Natural killer cell (primary cell): Measurements from ENCODE around the gene DNAH1. TPM values are rescaled to one million over a fixed set of nuclear protein-coding genes. Genes with fewer than 3 reads are reported as not detected.

Experiments used
- ATAC-seq, 3 donors: fragments of 150-1000 bp in 2 of 3; fragments of 200-7000 bp in 1 of 3; cut with Tn5 transposase; 1 replicate in 1 of 3; 2 replicates in 2 of 3; pipeline ENCODE4 v1.10.0; 2021; ENCODE audit warnings: mild to moderate bottlenecking in 2 of 3, moderate library complexity in 2 of 3
- DNase-seq, 2 donors: peaks; one replicate each; pipeline versions ENCODE4 v3.0.0 to v3.0.0-alpha.2; 2013 to 2021; ENCODE audit warnings: mixed read lengths in 1 of 2
- H3K27ac ChIP-seq: one replicate; pipeline ENCODE4 v1.5.1; 2013; ENCODE audit warnings: mild to moderate bottlenecking, low read length
- H3K27me3 ChIP-seq: one replicate; pipeline ENCODE4 v1.6.1; 2013; ENCODE audit warnings: low read length; ENCODE audit not compliant: control insufficient read depth, insufficient read depth
- H3K36me3 ChIP-seq: one replicate; pipeline ENCODE4 v1.6.1; 2013; ENCODE audit warnings: low read length; ENCODE audit not compliant: control insufficient read depth, insufficient read depth
- H3K4me1 ChIP-seq: one replicate; pipeline ENCODE4 v1.6.1; 2013; ENCODE audit warnings: low read length; ENCODE audit not compliant: control insufficient read depth, insufficient read depth
- H3K4me3 ChIP-seq: one replicate; pipeline ENCODE4 v1.5.1; 2013; ENCODE audit warnings: low read length
- H3K9me3 ChIP-seq: one replicate; pipeline ENCODE4 v1.6.1; 2013; ENCODE audit warnings: low read length; ENCODE audit not compliant: control insufficient read depth, insufficient read depth
- H3K27ac Mint-ChIP-seq, 2 donors: one replicate each; pipeline ENCODE4 v1.8.0; 2022; ENCODE audit warnings: mild to moderate bottlenecking in 2 of 2, mixed read lengths in 2 of 2, moderate library complexity in 1 of 2
- H3K27me3 Mint-ChIP-seq, 2 donors: one replicate each; pipeline ENCODE4 v1.8.0; 2022; ENCODE audit warnings: low read depth in 2 of 2, mixed read lengths in 2 of 2
- H3K36me3 Mint-ChIP-seq: one replicate; pipeline ENCODE4 v1.8.0; 2022; ENCODE audit warnings: mixed read lengths
- H3K4me1 Mint-ChIP-seq, 2 donors: one replicate each; pipeline ENCODE4 v1.8.0; 2022; ENCODE audit warnings: mixed read lengths in 2 of 2
- H3K4me3 Mint-ChIP-seq: one replicate; pipeline ENCODE4 v1.8.0; 2022; ENCODE audit warnings: mild to moderate bottlenecking, moderate library complexity, mixed read lengths
- H3K9me3 Mint-ChIP-seq, 2 donors: one replicate each; pipeline ENCODE4 v1.8.0; 2022; ENCODE audit warnings: mixed read lengths in 2 of 2
- WGBS: methylation state at CpG from one replicate; pipeline ENCODE4 v1.1.7; 2013; ENCODE audit warnings: missing lambda C conversion rate; ENCODE audit not compliant: insufficient coverage; 5-methylcytosine and 5-hydroxymethylcytosine counted together
- intact Hi-C: fragments of 100-400 bp; cut with micrococcal nuclease; formaldehyde crosslinking; loops from one replicate; pipeline ENCODE4 v1.14.2; 2022
- total RNA-seq, 4 donors: library from RNA; stranded (reverse); fragments of 120-200 nt in 1 of 4; gene quantifications; one replicate each; pipeline versions ENCODE4 v1.2.3 to v1.2.4, GENCODE V29; 2013 to 2022
- TF ChIP-seq, protein P1 (sequence below): fragments of 200-600 bp; IDR thresholded peaks from one replicate; pipeline ENCODE4 v1.8.0; 2022; ENCODE audit warnings: antibody characterized with exemption

The DNAH1 gene
- total RNA-seq, 3 donors from 2014 or later (not counting 1 experiment from before 2014, with no cell fraction given) = 72.3 to 81.7 (median 74.2) TPM

DNA sequence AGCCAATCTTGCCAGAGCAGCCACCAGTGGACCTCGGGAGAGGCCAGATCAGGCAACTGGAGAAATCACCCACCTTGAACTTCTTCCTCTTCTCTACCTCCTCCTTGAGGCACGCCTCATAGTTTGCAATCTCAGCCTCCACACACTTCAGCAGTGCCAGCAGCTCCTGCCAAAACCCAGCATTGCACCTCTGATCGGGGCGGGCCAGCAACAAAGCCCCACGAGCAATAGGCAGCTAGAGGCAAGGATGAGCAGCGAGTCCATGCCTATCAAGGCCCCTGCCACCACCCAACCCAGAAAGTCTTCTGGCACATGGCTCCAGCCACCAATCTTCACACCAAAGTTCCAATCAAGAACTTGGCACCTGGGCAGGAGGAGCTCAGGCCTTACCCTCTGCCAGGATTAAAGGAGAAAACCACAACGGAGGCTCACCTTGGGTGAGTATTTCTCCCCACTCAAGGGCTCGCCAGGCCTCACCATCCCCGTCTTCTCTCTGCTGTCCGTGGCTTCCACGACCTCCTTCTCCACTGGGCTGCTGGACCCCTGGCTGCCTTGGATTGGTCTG lies 86.7 kb downstream of the DNAH1 start:
- H3K4me1 Mint-ChIP-seq = peaks cover 0 to 11% of the 10 kb centered on the region in 2 donors
- H3K9me3 ChIP-seq = no peaks in the 10 kb centered on the region
- ATAC-seq (no peak), DNase-seq (no peak)
- no peak overlapping the region for H3K27ac Mint-ChIP-seq
- no peaks in the 10 kb centered on the region for H3K27me3 Mint-ChIP-seq
- H3K36me3 ChIP-seq = peaks cover 71% of the 10 kb centered on the region
- 97% methylated on average over 11 of the region's 11 CpGs for WGBS
- H3K36me3 Mint-ChIP-seq = no peaks in the 10 kb centered on the region
- H3K27ac ChIP-seq = no peak overlapping the region
- peaks cover 8% of the 10 kb centered on the region for H3K4me1 ChIP-seq
- no peak overlapping the region for H3K4me3 ChIP-seq
- H3K4me3 Mint-ChIP-seq = no peak overlapping the region
- intact Hi-C loops = no loop called here
- TF ChIP-seq, protein P1, sequence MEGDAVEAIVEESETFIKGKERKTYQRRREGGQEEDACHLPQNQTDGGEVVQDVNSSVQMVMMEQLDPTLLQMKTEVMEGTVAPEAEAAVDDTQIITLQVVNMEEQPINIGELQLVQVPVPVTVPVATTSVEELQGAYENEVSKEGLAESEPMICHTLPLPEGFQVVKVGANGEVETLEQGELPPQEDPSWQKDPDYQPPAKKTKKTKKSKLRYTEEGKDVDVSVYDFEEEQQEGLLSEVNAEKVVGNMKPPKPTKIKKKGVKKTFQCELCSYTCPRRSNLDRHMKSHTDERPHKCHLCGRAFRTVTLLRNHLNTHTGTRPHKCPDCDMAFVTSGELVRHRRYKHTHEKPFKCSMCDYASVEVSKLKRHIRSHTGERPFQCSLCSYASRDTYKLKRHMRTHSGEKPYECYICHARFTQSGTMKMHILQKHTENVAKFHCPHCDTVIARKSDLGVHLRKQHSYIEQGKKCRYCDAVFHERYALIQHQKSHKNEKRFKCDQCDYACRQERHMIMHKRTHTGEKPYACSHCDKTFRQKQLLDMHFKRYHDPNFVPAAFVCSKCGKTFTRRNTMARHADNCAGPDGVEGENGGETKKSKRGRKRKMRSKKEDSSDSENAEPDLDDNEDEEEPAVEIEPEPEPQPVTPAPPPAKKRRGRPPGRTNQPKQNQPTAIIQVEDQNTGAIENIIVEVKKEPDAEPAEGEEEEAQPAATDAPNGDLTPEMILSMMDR = no peak
- no peaks in the 10 kb centered on the region for H3K9me3 Mint-ChIP-seq
- H3K27me3 ChIP-seq = no peaks in the 10 kb centered on the region

GRCh38 chr3:52403271-52403841 lies 87.2 kb downstream of the DNAH1 start:
- Mint-ChIP-seq H3K36me3 (no peaks in the 10 kb centered on the region), H3K9me3 (no peaks in the 10 kb centered on the region), H3K27me3 (no peaks in the 10 kb centered on the region), H3K27ac (no peak overlapping the region), H3K4me1 (peaks cover 6 to 16% of the 10 kb centered on the region in 2 donors), H3K4me3 (no peak overlapping the region)
- H3K36me3 ChIP-seq = peaks cover 75% of the 10 kb centered on the region
- peaks cover 9% of the 10 kb centered on the region for H3K4me1 ChIP-seq
- no peaks in the 10 kb centered on the region for H3K9me3 ChIP-seq
- TF ChIP-seq, protein P1 = no peak
- 98% methylated on average over 19 of the region's 19 CpGs for WGBS
- DNase-seq = no peak
- no peak overlapping the region for H3K4me3 ChIP-seq
- H3K27ac ChIP-seq = no peak overlapping the region
- intact Hi-C loops = no loop called here
- no peaks in the 10 kb centered on the region for H3K27me3 ChIP-seq
- ATAC-seq = no peak

- H3K27ac Mint-ChIP-seq = no peak overlapping the region
- WGBS = 96% methylated on average over 3 of the region's 3 CpGs
These were observed 87.8 kb downstream of the DNAH1 start for GRCh38 chr3:52403955-52404354.

More at GRCh38 chr3:52403955-52404354, 87.8 kb downstream of the DNAH1 start:
- intact Hi-C loops = no loop called here
- DNase-seq (no peak), ATAC-seq (no peak)
- peaks cover 15% of the 10 kb centered on the region for H3K4me1 ChIP-seq
- H3K27me3 ChIP-seq = no peaks in the 10 kb centered on the region
- TF ChIP-seq, protein P1 = no peak
- no peaks in the 10 kb centered on the region for H3K9me3 ChIP-seq
- H3K36me3 ChIP-seq = peaks cover 77% of the 10 kb centered on the region
- Mint-ChIP-seq H3K4me3 (no peak overlapping the region), H3K4me1 (peaks cover 12 to 22% of the 10 kb centered on the region in 2 donors), H3K36me3 (no peaks in the 10 kb centered on the region), H3K9me3 (no peaks in the 10 kb centered on the region), H3K27me3 (no peaks in the 10 kb centered on the region)
- no peak overlapping the region for H3K27ac ChIP-seq
- H3K4me3 ChIP-seq = no peak overlapping the region
